Skeletal muscle tissue (tissue), 4 donors: ENCODE measurements around the gene DUOX2. TPM values are rescaled to one million over a fixed set of nuclear protein-coding genes. Genes with fewer than 3 reads are reported as not detected.
"Not testable (repeated sequence)": the region's sequence is repeated elsewhere in the genome, so short reads cannot be mapped to it uniquely, and the experiment has no call there.

ENCODE experiments used
- H3K27ac ChIP-seq: one replicate; pipeline ENCODE4 v1.7.0; 2013; ENCODE audit warnings: mild to moderate bottlenecking, low read depth, low read length, inconsistent platforms
- H3K27me3 ChIP-seq, 3 donors: one replicate each; pipeline ENCODE4 v1.7.0; 2013; ENCODE audit warnings: low read length in 3 of 3; ENCODE audit not compliant: control insufficient read depth in 3 of 3, insufficient read depth in 3 of 3
- H3K36me3 ChIP-seq, 3 donors: one replicate each; pipeline ENCODE4 v1.7.0; 2013; ENCODE audit warnings: low read length in 3 of 3; ENCODE audit not compliant: control insufficient read depth in 3 of 3, insufficient read depth in 3 of 3
- H3K4me1 ChIP-seq, 3 donors: one replicate each; pipeline ENCODE4 v1.7.0; 2013; ENCODE audit warnings: low read length in 3 of 3, mild to moderate bottlenecking in 3 of 3; ENCODE audit not compliant: control insufficient read depth in 3 of 3, insufficient read depth in 3 of 3
- H3K4me3 ChIP-seq, 3 donors: one replicate each; pipeline ENCODE4 v1.7.0; 2013; ENCODE audit warnings: low read length in 3 of 3
- H3K9ac ChIP-seq, 3 donors: one replicate each; pipeline ENCODE4 v1.7.0; 2013; ENCODE audit warnings: low read length in 3 of 3, mild to moderate bottlenecking in 3 of 3, moderate library complexity in 2 of 3, low read depth in 1 of 3
- H3K9me3 ChIP-seq, 3 donors: one replicate each; pipeline ENCODE4 v1.7.0; 2013; ENCODE audit warnings: low read length in 3 of 3; ENCODE audit not compliant: control insufficient read depth in 3 of 3
- total RNA-seq: library from RNA; depleted of rRNA; stranded (reverse); fragments of >200 nt; gene quantifications from one replicate; pipeline ENCODE4 v1.2.3, GENCODE V29; 2014
- donor health status: Osteomylitis.

DUOX2 gene
- total RNA-seq, 1 donor from 2014 or later = under 0.01 TPM

GRCh38 chr15:45139770-45140169 lies 25.8 kb upstream of the DUOX2 start:
- Histone ChIP-seq H3K9me3 (no peaks in the 10 kb centered on the region), H3K27me3 (peaks cover 21 to 53% (median 26%) of the 10 kb centered on the region in 3 donors), H3K4me1 (peaks cover 2 to 5% (median 3%) of the 10 kb centered on the region in 3 donors), H3K4me3 (no peak overlapping the region), H3K27ac (no peak overlapping the region), H3K36me3 (no peaks in the 10 kb centered on the region), H3K9ac (no peak overlapping the region)

GRCh38 chr15:45138814-45139765 lies 25.1 kb upstream of the DUOX2 start:
- Histone ChIP-seq H3K4me3 (no peak overlapping the region), H3K9ac (no peak overlapping the region), H3K27me3 (peaks cover 27 to 55% (median 30%) of the 10 kb centered on the region in 3 donors), H3K27ac (no peak overlapping the region), H3K4me1 (peaks cover 5 to 7% (median 5%) of the 10 kb centered on the region in 3 donors), H3K9me3 (no peaks in the 10 kb centered on the region), H3K36me3 (no peaks in the 10 kb centered on the region)

- H3K36me3 ChIP-seq = no peaks in the 10 kb centered on the region
- H3K9ac ChIP-seq = no peak overlapping the region
- H3K4me1 ChIP-seq = peaks cover 5 to 7% (median 5%) of the 10 kb centered on the region in 3 donors
- no peaks in the 10 kb centered on the region for H3K9me3 ChIP-seq
- no peak overlapping the region for H3K27ac ChIP-seq
- H3K4me3 ChIP-seq = no peak overlapping the region
- peaks cover 34 to 54% (median 39%) of the 10 kb centered on the region in 3 donors for H3K27me3 ChIP-seq
These were observed 23.7 kb upstream of the DUOX2 start for GRCh38 chr15:45137703-45138102.

GRCh38 chr15:45136378-45136764 lies 22.4 kb upstream of the DUOX2 start:
- Histone ChIP-seq H3K9ac (no peak overlapping the region), H3K27ac (no peak overlapping the region), H3K4me3 (no peak overlapping the region), H3K9me3 (no peaks in the 10 kb centered on the region), H3K4me1 (peaks cover 5 to 7% (median 5%) of the 10 kb centered on the region in 3 donors), H3K36me3 (no peaks in the 10 kb centered on the region), H3K27me3 (peaks cover 39 to 47% (median 39%) of the 10 kb centered on the region in 3 donors)

GRCh38 chr15:45135705-45136377 lies 21.9 kb upstream of the DUOX2 start:
- not testable (repeated sequence) for H3K4me1 ChIP-seq, H3K9ac ChIP-seq, H3K4me3 ChIP-seq, H3K9me3 ChIP-seq, H3K27ac ChIP-seq, H3K36me3 ChIP-seq
- peaks cover 41 to 46% (median 44%) of the 10 kb centered on the region in 3 donors for H3K27me3 ChIP-seq

- no peaks in the 10 kb centered on the region for H3K36me3 ChIP-seq
- no peak overlapping the region for H3K27ac ChIP-seq
- H3K9ac ChIP-seq = no peak overlapping the region
- peaks cover 50 to 55% (median 53%) of the 10 kb centered on the region in 3 donors for H3K27me3 ChIP-seq
- H3K9me3 ChIP-seq = no peaks in the 10 kb centered on the region
- no peak overlapping the region for H3K4me3 ChIP-seq
- H3K4me1 ChIP-seq = peaks cover 5 to 7% (median 5%) of the 10 kb centered on the region in 3 donors
These were observed 21.0 kb upstream of the DUOX2 start for GRCh38 chr15:45134682-45135604.

GRCh38 chr15:45134046-45134445 lies 20.1 kb upstream of the DUOX2 start:
- Histone ChIP-seq H3K4me1 (peaks cover 5 to 7% (median 5%) of the 10 kb centered on the region in 3 donors), H3K4me3 (no peak overlapping the region), H3K36me3 (no peaks in the 10 kb centered on the region), H3K27ac (no peak overlapping the region), H3K9me3 (no peaks in the 10 kb centered on the region), H3K9ac (no peak overlapping the region), H3K27me3 (peaks cover 57 to 62% (median 59%) of the 10 kb centered on the region in 3 donors)

GRCh38 chr15:45133561-45133920 lies 19.6 kb upstream of the DUOX2 start:
- Histone ChIP-seq H3K9me3 (no peaks in the 10 kb centered on the region), H3K9ac (no peak overlapping the region), H3K36me3 (no peaks in the 10 kb centered on the region), H3K27me3 (peaks cover 62 to 67% (median 64%) of the 10 kb centered on the region in 3 donors), H3K4me3 (no peak overlapping the region), H3K27ac (no peak overlapping the region), H3K4me1 (peaks cover 5 to 7% (median 5%) of the 10 kb centered on the region in 3 donors)

- Histone ChIP-seq H3K9ac (no peak overlapping the region), H3K27ac (no peak overlapping the region), H3K4me3 (no peak overlapping the region), H3K9me3 (no peaks in the 10 kb centered on the region), H3K4me1 (peaks cover 5 to 7% (median 5%) of the 10 kb centered on the region in 3 donors), H3K36me3 (no peaks in the 10 kb centered on the region), H3K27me3 (peaks cover 67 to 68% (median 67%) of the 10 kb centered on the region in 3 donors)
These were observed 19.0 kb upstream of the DUOX2 start for GRCh38 chr15:45132844-45133560.
